ENCODE results near the gene SYT12.

The SYT12 gene

DNA sequence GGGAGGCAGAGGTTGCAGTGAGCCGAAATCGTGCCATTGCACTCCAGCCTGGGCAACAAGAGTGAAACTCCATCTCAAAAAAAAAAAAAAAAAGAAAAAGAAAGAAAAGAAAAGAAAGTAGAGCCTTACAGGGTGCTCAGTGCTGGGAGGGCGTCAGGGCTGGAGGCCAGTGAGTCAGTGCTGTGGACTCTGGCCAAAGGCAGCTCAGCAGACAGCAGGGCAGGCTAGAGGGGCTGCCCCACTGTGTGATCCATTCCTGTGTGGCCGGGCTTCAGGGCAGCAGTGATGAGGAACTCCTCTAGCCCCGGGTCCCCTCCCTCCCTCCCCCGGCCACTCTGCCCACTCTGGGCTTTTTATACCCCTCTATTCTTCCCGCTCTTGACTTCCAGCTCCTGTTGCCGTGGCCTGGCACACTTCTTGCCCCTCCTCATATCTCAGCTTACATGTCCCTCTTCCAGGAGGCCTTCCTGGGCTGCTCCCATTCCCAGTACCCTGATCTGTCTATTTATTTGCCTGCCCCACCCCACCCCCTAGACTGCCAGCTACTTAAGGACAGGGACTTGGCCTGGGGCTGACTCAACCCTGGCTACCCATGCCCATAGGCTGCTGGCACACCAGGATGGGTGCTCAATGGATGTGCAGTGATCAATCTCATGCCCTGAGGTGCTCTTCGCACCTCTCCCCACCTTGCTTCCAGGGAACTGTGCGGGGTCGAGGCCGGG, 10.1 kb downstream of the SYT12 start:
- TF ChIP-seq, protein P1, sequence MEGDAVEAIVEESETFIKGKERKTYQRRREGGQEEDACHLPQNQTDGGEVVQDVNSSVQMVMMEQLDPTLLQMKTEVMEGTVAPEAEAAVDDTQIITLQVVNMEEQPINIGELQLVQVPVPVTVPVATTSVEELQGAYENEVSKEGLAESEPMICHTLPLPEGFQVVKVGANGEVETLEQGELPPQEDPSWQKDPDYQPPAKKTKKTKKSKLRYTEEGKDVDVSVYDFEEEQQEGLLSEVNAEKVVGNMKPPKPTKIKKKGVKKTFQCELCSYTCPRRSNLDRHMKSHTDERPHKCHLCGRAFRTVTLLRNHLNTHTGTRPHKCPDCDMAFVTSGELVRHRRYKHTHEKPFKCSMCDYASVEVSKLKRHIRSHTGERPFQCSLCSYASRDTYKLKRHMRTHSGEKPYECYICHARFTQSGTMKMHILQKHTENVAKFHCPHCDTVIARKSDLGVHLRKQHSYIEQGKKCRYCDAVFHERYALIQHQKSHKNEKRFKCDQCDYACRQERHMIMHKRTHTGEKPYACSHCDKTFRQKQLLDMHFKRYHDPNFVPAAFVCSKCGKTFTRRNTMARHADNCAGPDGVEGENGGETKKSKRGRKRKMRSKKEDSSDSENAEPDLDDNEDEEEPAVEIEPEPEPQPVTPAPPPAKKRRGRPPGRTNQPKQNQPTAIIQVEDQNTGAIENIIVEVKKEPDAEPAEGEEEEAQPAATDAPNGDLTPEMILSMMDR (IDR thresholded peaks at IDR 0.05; ENCODE audit: low read depth, low read length, missing control alignments): no peak
- peak; percentile 81 for DNase-seq (ENCODE audit: low read depth)
- H3K4me3 ChIP-seq (ENCODE audit: low read depth, low read length): no peak overlapping the region
- in situ Hi-C loops (cut with HindIII; ENCODE audit: low sequenced_read_pairs): no loop called here

DNA sequence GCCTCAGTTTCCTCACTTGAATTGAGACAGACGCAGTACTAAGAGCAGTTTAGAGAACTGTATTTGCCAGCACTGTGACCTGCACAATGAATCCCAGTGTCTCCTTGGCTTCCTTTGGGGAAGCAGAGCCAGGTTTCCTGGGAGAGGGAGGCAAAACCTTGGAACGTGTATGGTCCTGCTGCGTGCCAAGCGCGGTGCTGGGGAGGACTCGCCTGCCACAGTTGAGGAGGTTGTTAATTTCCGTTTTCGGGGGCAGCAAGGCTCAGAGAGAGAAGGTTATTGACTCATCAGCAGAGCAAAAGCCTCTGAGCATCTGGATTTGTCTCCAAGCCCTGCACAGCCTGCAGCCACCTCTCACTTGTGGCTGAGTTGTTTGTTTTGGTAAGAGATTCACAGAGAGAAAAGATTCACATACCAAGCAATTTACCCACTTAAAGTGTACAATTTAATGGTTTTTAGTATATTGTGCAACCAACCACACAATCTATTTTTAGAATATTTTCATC, 10.8 kb downstream of the SYT12 start:
- TF ChIP-seq, protein P1 (IDR thresholded peaks at IDR 0.05; ENCODE audit: low read depth, low read length, missing control alignments): no peak
- no peak overlapping the region for H3K4me3 ChIP-seq (ENCODE audit: low read depth, low read length)
- peak; percentile 95 for DNase-seq (ENCODE audit: low read depth)
- in situ Hi-C loops (cut with HindIII; ENCODE audit: low sequenced_read_pairs): no loop called here

DNA sequence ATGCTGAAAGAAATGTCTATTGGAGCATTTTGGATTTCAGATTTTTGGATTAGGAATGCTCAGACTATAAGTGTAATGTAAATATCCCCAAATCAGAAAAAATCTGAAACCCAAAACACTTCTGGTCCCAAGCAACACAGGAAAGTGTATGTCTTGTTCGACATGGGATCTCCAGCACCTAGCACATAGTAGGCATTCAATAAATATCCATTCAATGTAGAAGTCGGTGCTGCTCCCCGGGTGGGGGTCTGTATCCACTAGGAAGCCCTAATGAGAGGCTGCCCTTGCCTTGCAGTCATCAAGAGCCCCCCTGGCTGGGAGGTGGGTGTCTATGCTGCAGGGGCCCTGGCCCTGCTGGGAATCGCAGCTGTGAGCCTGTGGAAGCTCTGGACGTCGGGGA, 11.4 kb downstream of the SYT12 start:
- DNase-seq (ENCODE audit: low read depth): no peak
- in situ Hi-C loops (cut with HindIII; ENCODE audit: low sequenced_read_pairs): no loop called here
- TF ChIP-seq, protein P1 (IDR thresholded peaks at IDR 0.05; ENCODE audit: low read depth, low read length, missing control alignments): no peak
- no peak overlapping the region for H3K4me3 ChIP-seq (ENCODE audit: low read depth, low read length)

DNA sequence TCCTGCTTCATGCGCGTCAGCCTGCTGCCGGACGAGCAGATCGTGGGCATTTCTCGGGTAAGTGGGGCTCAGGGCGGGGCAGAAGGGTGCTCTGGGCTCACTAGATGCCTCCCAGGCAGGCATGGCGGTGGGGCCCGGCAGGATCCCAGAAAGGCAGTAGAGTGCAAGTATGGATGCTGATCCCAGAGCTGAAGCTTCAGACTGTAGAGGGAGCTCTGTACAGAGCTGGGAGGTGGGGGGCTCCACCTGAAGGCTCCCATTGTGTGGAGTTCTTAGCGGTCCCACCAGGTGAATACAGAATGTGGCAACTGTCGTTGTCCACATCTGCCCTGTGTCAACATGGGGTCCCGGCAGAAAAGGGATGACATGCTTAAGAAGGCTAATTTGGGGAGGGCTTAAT, 17.2 kb downstream of the SYT12 start:
- no peak for DNase-seq (ENCODE audit: low read depth)
- TF ChIP-seq, protein P1 (IDR thresholded peaks at IDR 0.05; ENCODE audit: low read depth, low read length, missing control alignments): no peak
- no peak overlapping the region for H3K4me3 ChIP-seq (ENCODE audit: low read depth, low read length)
- in situ Hi-C loops (cut with HindIII; ENCODE audit: low sequenced_read_pairs): loop anchor here (5.0 kb wide), 1 partner anchor 72 kb away; no protein-coding TSS in a partner anchor

DNA sequence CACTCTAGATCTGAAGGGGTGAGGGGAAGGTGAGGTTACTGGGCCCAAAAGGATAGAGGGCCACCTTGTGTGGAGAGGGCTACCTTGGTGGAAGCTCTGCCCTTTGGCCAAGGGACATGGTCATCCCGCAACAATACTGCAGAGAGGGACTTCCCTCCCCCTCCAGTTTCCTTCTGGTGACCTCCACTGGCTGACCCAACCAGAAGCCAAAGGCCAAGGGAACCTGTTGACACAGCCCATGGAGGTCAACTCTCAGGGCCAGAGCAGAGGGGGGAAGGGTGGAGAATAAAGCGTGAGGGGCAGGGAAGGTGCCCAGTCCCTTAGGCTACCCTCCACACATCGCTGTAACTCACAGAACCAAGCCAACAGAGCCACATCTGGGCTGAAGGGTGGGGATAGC, 18.7 kb downstream of the SYT12 start:
- DNase-seq (ENCODE audit: low read depth): no peak
- in situ Hi-C loops (cut with HindIII; ENCODE audit: low sequenced_read_pairs): loop anchor here (5.0 kb wide), 1 partner anchor 71 kb away; no protein-coding TSS in a partner anchor
- TF ChIP-seq, protein P1 (IDR thresholded peaks at IDR 0.05; ENCODE audit: low read depth, low read length, missing control alignments): no peak
- H3K4me3 ChIP-seq (ENCODE audit: low read depth, low read length): no peak overlapping the region

DNA sequence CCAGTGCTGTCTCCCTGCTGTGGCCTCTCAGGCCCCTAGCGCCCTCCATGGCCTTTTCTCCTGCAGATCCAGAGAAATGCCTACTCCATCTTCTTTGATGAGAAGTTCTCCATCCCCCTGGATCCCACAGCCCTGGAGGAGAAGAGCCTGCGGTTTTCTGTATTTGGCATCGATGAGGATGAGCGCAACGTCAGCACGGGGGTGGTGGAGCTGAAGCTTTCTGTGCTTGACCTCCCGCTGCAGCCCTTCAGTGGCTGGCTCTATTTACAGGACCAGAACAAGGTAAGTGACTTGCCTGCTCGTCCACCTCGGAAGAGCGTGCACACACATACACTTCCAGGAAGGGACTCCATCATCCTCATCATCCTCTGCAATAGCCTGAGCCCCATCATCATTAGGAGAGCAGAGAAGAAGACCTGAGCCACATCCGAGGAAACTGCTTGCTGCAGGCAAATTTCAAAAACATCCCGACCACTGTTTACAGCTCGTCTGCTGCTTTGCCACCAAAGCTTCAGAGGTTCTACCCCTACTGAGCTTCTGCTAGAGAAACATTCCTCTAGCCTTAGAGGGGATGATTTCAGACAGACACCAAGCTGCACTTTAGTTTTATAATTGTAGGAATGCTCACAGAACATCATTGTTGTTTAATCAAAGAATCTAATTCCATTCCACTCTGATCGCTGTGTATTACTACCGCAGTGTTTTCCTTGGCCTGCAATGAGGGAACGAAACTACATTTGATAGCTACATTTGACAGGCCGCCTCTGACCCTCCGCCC, 20.8 kb downstream of the SYT12 start:
- DNase-seq (ENCODE audit: low read depth): no peak
- in situ Hi-C loops (cut with HindIII; ENCODE audit: low sequenced_read_pairs): loop anchor here (5.0 kb wide), 1 partner anchor 69 kb away; no protein-coding TSS in a partner anchor
- TF ChIP-seq, protein P1 (IDR thresholded peaks at IDR 0.05; ENCODE audit: low read depth, low read length, missing control alignments): no peak
- no peak overlapping the region for H3K4me3 ChIP-seq (ENCODE audit: low read depth, low read length)
